Cardiac muscle cell (in vitro differentiated cells and primary cell): ENCODE results near the gene ANKLE2. TPM values are rescaled to one million over a fixed set of nuclear protein-coding genes. Genes with fewer than 3 reads are reported as not detected.

ENCODE experiments used
- DNase-seq, 2 donors: peaks; one replicate each; pipeline versions ENCODE4 v3.0.0 to v3.0.0-alpha.2; 2010 to 2017; ENCODE audit warnings: low read depth in 1 of 2, low spot score in 1 of 2
- H3K27ac ChIP-seq: fragments of 200-600 bp; sonication (generic); 2 replicates; pipeline ENCODE4 v1.5.1; 2016
- H3K27me3 ChIP-seq: fragments of 200-600 bp; sonication (generic); 2 replicates; pipeline ENCODE4 v1.6.0; 2016; ENCODE audit warnings: control low read depth
- H3K36me3 ChIP-seq: fragments of 200-600 bp; sonication (generic); 2 replicates; pipeline ENCODE4 v1.5.1; 2016; ENCODE audit warnings: control low read depth
- H3K4me1 ChIP-seq: fragments of 200-600 bp; sonication (generic); 2 replicates; pipeline ENCODE4 v1.8.1; 2017; ENCODE audit warnings: low read depth, mild to moderate bottlenecking, mixed run types
- H3K4me3 ChIP-seq: fragments of 200-600 bp; sonication (generic); 2 replicates; pipeline ENCODE4 v1.5.1; 2016; ENCODE audit warnings: mild to moderate bottlenecking
- H3K9me3 ChIP-seq: fragments of 200-600 bp; sonication (generic); 2 replicates; pipeline ENCODE4 v1.5.1; 2017; ENCODE audit warnings: low read depth, mild to moderate bottlenecking, control low read depth
- polyA plus RNA-seq: library from polyadenylated mRNA; unstranded; fragments of >200 nt; fragmentation: Nextera tagmentation; extraction: Ambion mirVana; gene quantifications from 2 replicates; pipeline ENCODE4 v1.2.1, GENCODE V29; 2016
- total RNA-seq: library from RNA; depleted of rRNA; stranded (reverse); fragments of >200 nt; gene quantifications from 2 replicates; pipeline ENCODE4 v1.2.3, GENCODE V29; 2016
- TF ChIP-seq, protein P1 (sequence below): IDR thresholded peaks from 2 replicates; pipeline ENCODE4 v1.5.1; 2012; ENCODE audit warnings: low read depth, mild to moderate bottlenecking, low read length

The ANKLE2 gene
- total and polyA plus RNA-seq, 2 experiments from 2014 or later: 27.8 to 37.9 TPM

- Histone ChIP-seq H3K27ac (no peak overlapping the region), H3K27me3 (no peaks in the 10 kb centered on the region), H3K36me3 (peaks cover 63% of the 10 kb centered on the region), H3K4me3 (no peak overlapping the region), H3K4me1 (no peaks in the 10 kb centered on the region), H3K9me3 (no peaks in the 10 kb centered on the region)
- TF ChIP-seq, protein P1, sequence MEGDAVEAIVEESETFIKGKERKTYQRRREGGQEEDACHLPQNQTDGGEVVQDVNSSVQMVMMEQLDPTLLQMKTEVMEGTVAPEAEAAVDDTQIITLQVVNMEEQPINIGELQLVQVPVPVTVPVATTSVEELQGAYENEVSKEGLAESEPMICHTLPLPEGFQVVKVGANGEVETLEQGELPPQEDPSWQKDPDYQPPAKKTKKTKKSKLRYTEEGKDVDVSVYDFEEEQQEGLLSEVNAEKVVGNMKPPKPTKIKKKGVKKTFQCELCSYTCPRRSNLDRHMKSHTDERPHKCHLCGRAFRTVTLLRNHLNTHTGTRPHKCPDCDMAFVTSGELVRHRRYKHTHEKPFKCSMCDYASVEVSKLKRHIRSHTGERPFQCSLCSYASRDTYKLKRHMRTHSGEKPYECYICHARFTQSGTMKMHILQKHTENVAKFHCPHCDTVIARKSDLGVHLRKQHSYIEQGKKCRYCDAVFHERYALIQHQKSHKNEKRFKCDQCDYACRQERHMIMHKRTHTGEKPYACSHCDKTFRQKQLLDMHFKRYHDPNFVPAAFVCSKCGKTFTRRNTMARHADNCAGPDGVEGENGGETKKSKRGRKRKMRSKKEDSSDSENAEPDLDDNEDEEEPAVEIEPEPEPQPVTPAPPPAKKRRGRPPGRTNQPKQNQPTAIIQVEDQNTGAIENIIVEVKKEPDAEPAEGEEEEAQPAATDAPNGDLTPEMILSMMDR: no peak
- DNase-seq: no peak
These were observed 38.4 kb downstream of the ANKLE2 start for GRCh38 chr12:132723015-132723763.

- TF ChIP-seq, protein P1: no peak
- peaks cover 45% of the 10 kb centered on the region for H3K36me3 ChIP-seq
- H3K27ac ChIP-seq: no peak overlapping the region
- H3K27me3 ChIP-seq: no peaks in the 10 kb centered on the region
- no peaks in the 10 kb centered on the region for H3K4me1 ChIP-seq
- no peak overlapping the region for H3K4me3 ChIP-seq
- no peaks in the 10 kb centered on the region for H3K9me3 ChIP-seq
- DNase-seq: no peak
These were observed 40.9 kb downstream of the ANKLE2 start for GRCh38 chr12:132720606-132721345.

- Histone ChIP-seq H3K9me3 (no peaks in the 10 kb centered on the region), H3K4me1 (no peaks in the 10 kb centered on the region), H3K27me3 (no peaks in the 10 kb centered on the region), H3K36me3 (peaks cover 43% of the 10 kb centered on the region), H3K27ac (no peak overlapping the region), H3K4me3 (no peak overlapping the region)
- TF ChIP-seq, protein P1: no peak
- no peak for DNase-seq
These were observed 41.7 kb downstream of the ANKLE2 start for GRCh38 chr12:132719954-132720324.

DNA sequence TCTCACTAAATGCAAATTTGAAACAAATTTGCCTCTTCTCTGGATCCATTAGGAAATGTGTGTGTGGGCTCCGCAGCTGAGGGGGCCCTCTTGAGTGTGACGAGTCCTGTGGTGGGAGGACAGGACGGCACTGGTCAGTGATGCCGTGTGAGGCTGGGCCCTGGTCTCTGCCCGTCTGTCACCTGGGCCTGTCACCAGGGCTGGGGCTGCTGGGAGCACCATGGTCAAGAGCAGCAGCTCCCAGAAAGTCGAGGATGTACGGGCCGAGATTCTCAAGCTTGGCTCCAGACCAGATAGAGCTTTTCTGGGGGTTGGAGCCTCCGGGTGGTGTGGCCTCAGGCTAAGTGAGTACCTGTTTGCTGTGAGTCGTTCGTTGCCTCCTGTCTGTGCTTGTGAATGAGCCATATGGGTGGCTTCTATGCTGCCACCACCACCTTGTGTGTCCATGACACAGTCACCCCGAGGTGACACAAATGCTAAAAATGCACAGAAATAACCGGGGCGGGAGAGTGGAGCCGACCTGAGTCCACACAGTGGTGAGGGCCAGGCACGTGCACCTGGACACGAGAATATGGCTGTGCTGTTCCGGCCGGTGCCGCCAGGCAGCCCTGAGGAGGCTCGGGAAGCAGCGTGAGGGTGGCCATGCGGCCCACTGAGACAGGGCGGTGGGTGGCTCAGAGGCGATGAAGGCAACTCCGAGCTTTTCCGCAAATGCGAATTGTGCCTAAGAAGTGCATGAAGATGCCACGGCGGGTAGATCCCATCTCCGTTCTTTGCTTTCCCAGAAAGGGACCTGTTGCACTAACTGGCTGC lies 42.3 kb downstream of the ANKLE2 start:
- TF ChIP-seq, protein P1: no peak
- H3K36me3 ChIP-seq: peaks cover 39% of the 10 kb centered on the region

GRCh38 chr12:132718644-132719043 lies 43.0 kb downstream of the ANKLE2 start:
- no peak overlapping the region for H3K4me3 ChIP-seq
- no peaks in the 10 kb centered on the region for H3K9me3 ChIP-seq
- H3K4me1 ChIP-seq: no peaks in the 10 kb centered on the region
- H3K36me3 ChIP-seq: peaks cover 34% of the 10 kb centered on the region
- DNase-seq: no peak
- TF ChIP-seq, protein P1: no peak
- peak overlapping the region; percentile 35 for H3K27ac ChIP-seq
- H3K27me3 ChIP-seq: no peaks in the 10 kb centered on the region

More for the DNA sequence above, 42.3 kb downstream of the ANKLE2 start:
- no peak for DNase-seq
- H3K4me1 ChIP-seq: no peaks in the 10 kb centered on the region
- H3K4me3 ChIP-seq: no peak overlapping the region
- H3K9me3 ChIP-seq: no peaks in the 10 kb centered on the region
- H3K27ac ChIP-seq: peak overlapping the region; percentile 35
- H3K27me3 ChIP-seq: no peaks in the 10 kb centered on the region
